Mesendoderm (in vitro differentiated cells): Measurements from ENCODE around the gene FOXP1.

Source experiments
- DNase-seq: peaks from one replicate; pipeline ENCODE4 v3.0.0; 2013
- H2AK5ac ChIP-seq: 2 replicates; pipeline ENCODE4 v1.6.1; 2013; ENCODE audit warnings: low read length, inconsistent platforms
- H2BK120ac ChIP-seq: 2 replicates; pipeline ENCODE4 v1.6.1; 2013; ENCODE audit warnings: low read depth, mild to moderate bottlenecking, low read length, moderate library complexity, mixed read lengths
- H2BK15ac ChIP-seq: replicated peaks from 2 replicates; pipeline ENCODE4 v1.6.1; 2013; ENCODE audit warnings: low read depth, mild to moderate bottlenecking, moderate library complexity
- H2BK5ac ChIP-seq: 2 replicates; pipeline ENCODE4 v1.6.1; 2013; ENCODE audit warnings: low read length, inconsistent platforms
- H3K18ac ChIP-seq: 2 replicates; pipeline ENCODE4 v1.6.1; 2013; ENCODE audit warnings: mild to moderate bottlenecking, low read length, mixed read lengths
- H3K23ac ChIP-seq: one replicate; pipeline ENCODE4 v1.6.1; 2013; ENCODE audit warnings: low read length
- H3K27ac ChIP-seq: 2 replicates; pipeline ENCODE4 v1.5.1; 2013; ENCODE audit warnings: low read depth, mild to moderate bottlenecking, inconsistent platforms, low read length, moderate library complexity
- H3K27me3 ChIP-seq: 2 replicates; pipeline ENCODE4 v1.6.1; 2013; ENCODE audit warnings: low read length, control low read depth, mild to moderate bottlenecking, inconsistent platforms; ENCODE audit not compliant: insufficient read depth, poor library complexity
- H3K36me3 ChIP-seq: 2 replicates; pipeline ENCODE4 v1.6.1; 2013; ENCODE audit warnings: low read length, inconsistent platforms; ENCODE audit not compliant: control insufficient read depth, insufficient read depth
- H3K4ac ChIP-seq: one replicate; pipeline ENCODE4 v1.6.1; 2013; ENCODE audit warnings: low read depth, mild to moderate bottlenecking, low read length, moderate library complexity
- H3K4me1 ChIP-seq: 2 replicates; pipeline ENCODE4 v1.6.1; 2013; ENCODE audit warnings: low read depth, low read length, inconsistent platforms; ENCODE audit not compliant: control insufficient read depth
- H3K4me2 ChIP-seq: 2 replicates; pipeline ENCODE4 v1.6.1; 2013; ENCODE audit warnings: low read length
- H3K4me3 ChIP-seq: 2 replicates; pipeline ENCODE4 v1.5.1; 2013; ENCODE audit warnings: mild to moderate bottlenecking, low read length
- H3K56ac ChIP-seq: one replicate; pipeline ENCODE4 v1.6.1; 2013; ENCODE audit warnings: low read length
- H3K79me1 ChIP-seq: 2 replicates; pipeline ENCODE4 v1.6.1; 2013; ENCODE audit warnings: low read length, inconsistent platforms
- H3K79me2 ChIP-seq: 2 replicates; pipeline ENCODE4 v1.6.1; 2013; ENCODE audit warnings: mild to moderate bottlenecking, low read length; ENCODE audit not compliant: control insufficient read depth, insufficient read depth
- H3K9ac ChIP-seq: 2 replicates; pipeline ENCODE4 v1.6.1; 2013; ENCODE audit warnings: low read length, inconsistent platforms
- H4K5ac ChIP-seq: one replicate; pipeline ENCODE4 v1.6.1; 2013; ENCODE audit warnings: low read length
- H4K8ac ChIP-seq: one replicate; pipeline ENCODE4 v1.6.1; 2013; ENCODE audit warnings: low read depth, mild to moderate bottlenecking, control low read depth, low read length, moderate library complexity
- WGBS: extraction: QIAGEN DNeasy Blood & Tissue Kit; methylation state at CpG from one replicate; pipeline ENCODE4 v1.1.7; 2013; ENCODE audit warnings: low lambda C conversion rate, missing lambda C conversion rate; ENCODE audit not compliant: insufficient coverage; ENCODE audit errors: extremely low coverage; 5-methylcytosine and 5-hydroxymethylcytosine counted together

Gene FOXP1

GRCh38 chr3:71317140-71317539 lies 266.4 kb downstream of the FOXP1 start:
- H3K56ac ChIP-seq, result no peak overlapping the region
- no peak overlapping the region for H3K4me2 ChIP-seq
- H3K27ac ChIP-seq, result no peak overlapping the region
- no peak overlapping the region for H3K4me3 ChIP-seq
- no peak overlapping the region for H2AK5ac ChIP-seq
- no peak overlapping the region for H2BK5ac ChIP-seq
- H3K18ac ChIP-seq, result no peak overlapping the region
- no peak overlapping the region for H4K5ac ChIP-seq
- H3K4me1 ChIP-seq, result no peaks in the 10 kb centered on the region
- no peaks in the 10 kb centered on the region for H3K36me3 ChIP-seq
- no peaks in the 10 kb centered on the region for H3K79me2 ChIP-seq
- WGBS, result no CpG with 5 or more reads among the region's 6 CpGs
- H3K79me1 ChIP-seq, result no peaks in the 10 kb centered on the region
- DNase-seq, result no peak
- no peak overlapping the region for H3K4ac ChIP-seq
- no peak overlapping the region for H2BK120ac ChIP-seq
- no peaks in the 10 kb centered on the region for H3K27me3 ChIP-seq
- H3K9ac ChIP-seq, result no peak overlapping the region
- H2BK15ac ChIP-seq, result no peak overlapping the region
- no peak overlapping the region for H3K23ac ChIP-seq
- no peak overlapping the region for H4K8ac ChIP-seq

GRCh38 chr3:71316066-71316777 lies 267.3 kb downstream of the FOXP1 start:
- Histone ChIP-seq H3K56ac (no peak overlapping the region), H3K23ac (no peak overlapping the region), H3K4ac (no peak overlapping the region), H4K5ac (no peak overlapping the region), H3K4me3 (no peak overlapping the region), H2BK15ac (no peak overlapping the region), H3K27ac (no peak overlapping the region), H4K8ac (no peak overlapping the region), H3K4me1 (no peaks in the 10 kb centered on the region), H3K27me3 (no peaks in the 10 kb centered on the region), H3K4me2 (no peak overlapping the region), H3K36me3 (no peaks in the 10 kb centered on the region), H3K18ac (no peak overlapping the region), H2BK120ac (no peak overlapping the region), H3K79me1 (no peaks in the 10 kb centered on the region), H2AK5ac (no peak overlapping the region), H3K9ac (no peak overlapping the region), H3K79me2 (no peaks in the 10 kb centered on the region), H2BK5ac (no peak overlapping the region)
- WGBS, result no CpG with 5 or more reads among the region's 16 CpGs
- DNase-seq, result no peak

GRCh38 chr3:71315431-71315830 lies 268.1 kb downstream of the FOXP1 start:
- H3K27me3 ChIP-seq, result no peaks in the 10 kb centered on the region
- no peak overlapping the region for H2BK120ac ChIP-seq
- no peak overlapping the region for H3K27ac ChIP-seq
- no peak overlapping the region for H3K23ac ChIP-seq
- no peak overlapping the region for H2BK15ac ChIP-seq
- no peak overlapping the region for H2AK5ac ChIP-seq
- H3K18ac ChIP-seq, result no peak overlapping the region
- H3K4ac ChIP-seq, result no peak overlapping the region
- no peak for DNase-seq
- no CpG with 5 or more reads among the region's 2 CpGs for WGBS
- no peak overlapping the region for H3K9ac ChIP-seq
- no peak overlapping the region for H2BK5ac ChIP-seq
- H3K4me2 ChIP-seq, result no peak overlapping the region
- no peaks in the 10 kb centered on the region for H3K4me1 ChIP-seq
- no peak overlapping the region for H3K4me3 ChIP-seq
- H3K79me2 ChIP-seq, result no peaks in the 10 kb centered on the region
- no peak overlapping the region for H4K8ac ChIP-seq
- no peak overlapping the region for H3K56ac ChIP-seq
- no peak overlapping the region for H4K5ac ChIP-seq
- H3K79me1 ChIP-seq, result no peaks in the 10 kb centered on the region
- H3K36me3 ChIP-seq, result no peaks in the 10 kb centered on the region

- no peak for DNase-seq
- no peak overlapping the region for H3K4ac ChIP-seq
- WGBS, result no CpG with 5 or more reads among the region's 2 CpGs
- no peaks in the 10 kb centered on the region for H3K36me3 ChIP-seq
- no peaks in the 10 kb centered on the region for H3K27me3 ChIP-seq
- no peak overlapping the region for H3K18ac ChIP-seq
- H2BK5ac ChIP-seq, result no peak overlapping the region
- H3K79me2 ChIP-seq, result no peaks in the 10 kb centered on the region
- H3K4me1 ChIP-seq, result no peaks in the 10 kb centered on the region
- H4K5ac ChIP-seq, result no peak overlapping the region
- H4K8ac ChIP-seq, result no peak overlapping the region
- no peak overlapping the region for H3K23ac ChIP-seq
- H3K56ac ChIP-seq, result no peak overlapping the region
- no peak overlapping the region for H3K4me3 ChIP-seq
- H2AK5ac ChIP-seq, result no peak overlapping the region
- no peak overlapping the region for H3K4me2 ChIP-seq
- H3K9ac ChIP-seq, result no peak overlapping the region
- H2BK120ac ChIP-seq, result no peak overlapping the region
- no peak overlapping the region for H3K27ac ChIP-seq
- no peaks in the 10 kb centered on the region for H3K79me1 ChIP-seq
- no peak overlapping the region for H2BK15ac ChIP-seq
These were observed 269.7 kb downstream of the FOXP1 start for GRCh38 chr3:71313844-71314243.

- no peak overlapping the region for H3K4me2 ChIP-seq
- H3K56ac ChIP-seq, result no peak overlapping the region
- no CpG with 5 or more reads among the region's 5 CpGs for WGBS
- H4K8ac ChIP-seq, result no peak overlapping the region
- H3K36me3 ChIP-seq, result no peaks in the 10 kb centered on the region
- DNase-seq, result no peak
- H3K9ac ChIP-seq, result no peak overlapping the region
- H4K5ac ChIP-seq, result no peak overlapping the region
- H3K27me3 ChIP-seq, result no peaks in the 10 kb centered on the region
- no peak overlapping the region for H3K27ac ChIP-seq
- H2BK15ac ChIP-seq, result no peak overlapping the region
- no peak overlapping the region for H2BK5ac ChIP-seq
- H2AK5ac ChIP-seq, result no peak overlapping the region
- no peak overlapping the region for H3K18ac ChIP-seq
- H3K23ac ChIP-seq, result no peak overlapping the region
- no peak overlapping the region for H2BK120ac ChIP-seq
- no peaks in the 10 kb centered on the region for H3K79me2 ChIP-seq
- H3K79me1 ChIP-seq, result no peaks in the 10 kb centered on the region
- H3K4me3 ChIP-seq, result no peak overlapping the region
- no peak overlapping the region for H3K4ac ChIP-seq
- H3K4me1 ChIP-seq, result no peaks in the 10 kb centered on the region
These were observed 271.1 kb downstream of the FOXP1 start for GRCh38 chr3:71312461-71312860.

GRCh38 chr3:71311661-71312046 lies 271.9 kb downstream of the FOXP1 start:
- Histone ChIP-seq H2BK15ac (no peak overlapping the region), H3K4me1 (no peaks in the 10 kb centered on the region), H2BK5ac (no peak overlapping the region), H3K79me2 (no peaks in the 10 kb centered on the region), H3K4me3 (no peak overlapping the region), H3K18ac (no peak overlapping the region), H3K56ac (no peak overlapping the region), H2AK5ac (no peak overlapping the region), H3K36me3 (no peaks in the 10 kb centered on the region), H3K4ac (no peak overlapping the region), H3K23ac (no peak overlapping the region), H3K4me2 (no peak overlapping the region), H3K27me3 (no peaks in the 10 kb centered on the region), H4K8ac (no peak overlapping the region), H2BK120ac (no peak overlapping the region), H4K5ac (no peak overlapping the region), H3K79me1 (no peaks in the 10 kb centered on the region), H3K27ac (no peak overlapping the region), H3K9ac (no peak overlapping the region)
- DNase-seq, result no peak
- no CpG with 5 or more reads among the region's 3 CpGs for WGBS
